Karpas-422 (cell line): ENCODE measurements around the gene MAP7. TPM values are rescaled to one million over a fixed set of nuclear protein-coding genes. Genes with fewer than 3 reads are reported as not detected.
"Not testable (repeated sequence)": the region's sequence is repeated elsewhere in the genome, so short reads cannot be mapped to it uniquely, and the experiment has no call there.

ENCODE experiments used
- DNase-seq: peaks from one replicate; pipeline ENCODE4 v3.0.0-alpha.2; 2015
- H2AFZ ChIP-seq: fragments of 200-600 bp; sonication (generic); 2 replicates; pipeline ENCODE4 v1.6.1; 2014; ENCODE audit warnings: antibody characterized with exemption, low read length, mixed read lengths
- H3K27ac ChIP-seq: fragments of 200-600 bp; sonication (generic); 2 replicates; pipeline ENCODE4 v1.5.1; 2014; ENCODE audit warnings: mild to moderate bottlenecking, low read length, moderate library complexity
- H3K27me3 ChIP-seq: fragments of 200-600 bp; sonication (generic); 2 replicates; pipeline ENCODE4 v1.6.1; 2014; ENCODE audit warnings: low read length, mixed read lengths
- H3K36me3 ChIP-seq: fragments of 200-600 bp; sonication (generic); 2 replicates; pipeline ENCODE4 v1.6.1; 2014; ENCODE audit warnings: low read length, mixed read lengths; ENCODE audit not compliant: insufficient read depth
- H3K4me1 ChIP-seq: fragments of 200-600 bp; sonication (generic); 2 replicates; pipeline ENCODE4 v1.6.1; 2014; ENCODE audit warnings: mild to moderate bottlenecking, low read length, mixed read lengths
- H3K4me2 ChIP-seq: fragments of 200-600 bp; sonication (generic); 2 replicates; pipeline ENCODE4 v1.6.1; 2014; ENCODE audit warnings: low read length, low read depth, mild to moderate bottlenecking; ENCODE audit not compliant: poor library complexity, severe bottlenecking
- H3K4me3 ChIP-seq: fragments of 200-600 bp; sonication (generic); 2 replicates; pipeline ENCODE4 v1.5.1; 2014; ENCODE audit warnings: mild to moderate bottlenecking, antibody characterized with exemption, low read length, mixed read lengths
- H3K79me2 ChIP-seq: fragments of 200-600 bp; sonication (generic); 2 replicates; pipeline ENCODE4 v1.6.1; 2014; ENCODE audit warnings: mild to moderate bottlenecking, low read length, mixed read lengths
- H3K9ac ChIP-seq: fragments of 200-600 bp; sonication (generic); 2 replicates; pipeline ENCODE4 v1.6.0; 2014; ENCODE audit warnings: low read length
- H3K9me2 ChIP-seq: fragments of 200-600 bp; sonication (generic), shearing (Covaris generic); replicated peaks from 2 replicates; pipeline ENCODE4 v1.6.0; 2014; ENCODE audit warnings: mild to moderate bottlenecking, low read length, moderate library complexity; ENCODE audit not compliant: insufficient read depth
- H3K9me3 ChIP-seq: fragments of 300-700, 200-600 bp; sonication (generic); 2 replicates; pipeline ENCODE4 v1.6.1; 2014; ENCODE audit warnings: low read length, mixed read lengths
- H4K20me1 ChIP-seq: fragments of 200-600 bp; sonication (generic); 2 replicates; pipeline ENCODE4 v1.6.1; 2014; ENCODE audit warnings: mild to moderate bottlenecking, antibody characterized with exemption, low read length, low read depth; ENCODE audit not compliant: insufficient read depth
- total RNA-seq: library from RNA; depleted of rRNA; stranded (reverse); fragments of >200 nt; shearing (Covaris generic); gene quantifications from 2 replicates; pipeline ENCODE4 v1.2.3, GENCODE V29; 2014; ENCODE audit warnings: low replicate concordance

The MAP7 gene
- total RNA-seq, 1 experiment from 2014 or later: not detected

DNA sequence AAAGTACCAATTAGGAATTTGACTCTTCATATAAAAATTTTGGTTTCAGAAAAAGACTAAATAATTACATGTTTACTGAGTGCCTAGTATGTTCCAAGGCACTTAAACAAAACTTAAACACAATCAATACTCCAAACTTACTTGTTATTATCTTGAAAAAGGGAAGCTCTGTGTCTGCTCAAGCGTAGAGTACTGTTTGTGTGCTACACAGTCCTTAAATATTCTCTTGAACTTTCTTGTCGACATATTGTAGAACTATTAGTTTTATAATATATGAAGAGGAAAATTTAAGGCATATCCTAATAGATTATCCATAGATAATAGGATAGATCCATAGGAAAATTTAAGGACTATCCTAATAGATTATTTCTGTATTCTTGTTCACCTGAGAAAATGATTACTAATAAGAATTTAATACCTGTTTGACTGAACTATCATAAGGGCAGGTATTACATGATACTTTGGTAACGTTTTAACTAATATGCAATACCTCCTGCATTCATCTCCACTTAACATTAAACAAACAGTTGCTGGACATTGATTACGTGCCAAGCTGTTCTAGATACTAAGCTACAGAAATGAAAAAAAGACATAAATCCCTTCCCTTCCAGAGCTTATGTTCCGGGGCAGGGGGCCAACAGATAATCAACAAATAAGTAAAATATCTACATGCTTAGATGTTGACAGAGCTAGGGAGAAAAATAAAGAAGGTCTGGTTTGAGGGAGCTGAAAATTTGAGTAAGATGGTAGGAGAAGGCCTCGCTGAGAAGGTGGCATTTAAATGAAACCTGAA is 145.4 kb downstream of the MAP7 start:
- no peak overlapping the region for H3K4me2 ChIP-seq
- no peaks in the 10 kb centered on the region for H3K9me2 ChIP-seq
- H3K27ac ChIP-seq: no peak overlapping the region
- H3K4me1 ChIP-seq: no peaks in the 10 kb centered on the region
- no peak for DNase-seq
- no peak overlapping the region for H2AFZ ChIP-seq
- no peaks in the 10 kb centered on the region for H4K20me1 ChIP-seq
- no peaks in the 10 kb centered on the region for H3K36me3 ChIP-seq
- no peak overlapping the region for H3K9ac ChIP-seq
- no peaks in the 10 kb centered on the region for H3K9me3 ChIP-seq
- no peak overlapping the region for H3K4me3 ChIP-seq
- no peaks in the 10 kb centered on the region for H3K79me2 ChIP-seq
- no peaks in the 10 kb centered on the region for H3K27me3 ChIP-seq

DNA sequence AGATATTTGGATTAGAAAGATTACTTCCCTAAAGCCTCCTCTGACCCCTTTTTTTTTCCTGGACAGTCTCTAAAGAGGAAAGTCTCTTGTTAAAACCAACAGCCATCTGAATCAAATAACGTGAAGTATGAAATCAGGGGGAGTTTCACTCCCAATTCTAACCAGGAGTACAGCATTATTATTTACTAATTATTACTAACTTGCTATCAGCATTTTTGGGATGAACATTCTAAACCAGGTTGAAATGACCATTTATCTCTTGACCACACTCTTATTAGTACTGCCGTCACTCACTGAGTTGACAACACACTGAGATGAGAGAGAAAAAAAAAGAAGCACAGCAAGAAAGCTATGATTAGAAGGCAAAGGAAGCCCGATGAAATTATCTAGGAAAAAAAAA is 146.2 kb downstream of the MAP7 start:
- Histone ChIP-seq H3K27ac (no peak overlapping the region), H3K79me2 (no peaks in the 10 kb centered on the region), H4K20me1 (no peaks in the 10 kb centered on the region), H3K9me2 (no peaks in the 10 kb centered on the region), H3K4me3 (no peak overlapping the region), H3K27me3 (no peaks in the 10 kb centered on the region), H3K36me3 (no peaks in the 10 kb centered on the region), H3K4me1 (no peaks in the 10 kb centered on the region), H3K4me2 (no peak overlapping the region), H3K9me3 (no peaks in the 10 kb centered on the region), H3K9ac (no peak overlapping the region), H2AFZ (no peak overlapping the region)
- no peak for DNase-seq

DNA sequence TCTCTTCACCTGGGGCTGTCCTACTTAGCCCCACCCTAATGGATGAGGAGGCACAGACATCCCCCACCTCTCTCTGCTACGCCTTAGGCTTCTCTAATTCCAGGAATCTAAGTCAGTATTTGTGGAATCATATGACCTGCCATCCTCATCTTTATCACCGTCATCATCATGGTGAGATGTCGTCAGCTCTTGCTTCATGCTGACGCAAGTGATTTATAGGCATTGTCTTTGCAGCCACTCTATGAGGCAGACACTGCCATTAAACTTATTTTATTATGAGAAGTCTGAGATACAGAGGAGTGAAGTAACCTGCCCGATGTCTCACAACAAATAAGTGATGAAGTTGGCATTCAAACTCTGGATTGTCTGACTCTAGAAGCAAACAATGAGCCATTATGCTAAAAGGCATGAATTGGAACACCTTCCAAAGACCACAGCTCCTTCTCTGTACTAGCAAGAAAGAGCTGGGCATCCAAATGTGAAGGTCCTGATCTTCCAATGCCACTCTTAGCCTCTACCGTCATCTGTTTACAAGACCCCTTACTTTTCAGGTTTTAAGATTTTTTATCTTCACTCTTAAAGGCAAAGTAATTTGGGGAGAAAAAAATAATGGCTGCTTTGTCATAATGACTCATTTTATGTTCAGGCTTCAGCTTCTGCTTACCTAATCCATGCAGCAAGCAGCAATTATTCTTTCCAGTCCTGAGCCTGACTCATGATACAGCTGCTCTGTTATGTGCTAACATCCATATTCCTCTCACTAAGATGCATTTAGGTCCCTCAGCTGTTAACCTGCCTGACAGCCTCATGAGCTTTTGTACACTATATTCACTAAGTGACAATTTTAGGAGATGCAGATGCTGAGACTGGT is 146.9 kb downstream of the MAP7 start:
- no peak overlapping the region for H3K4me2 ChIP-seq
- H3K27ac ChIP-seq: no peak overlapping the region
- no peaks in the 10 kb centered on the region for H3K36me3 ChIP-seq
- no peaks in the 10 kb centered on the region for H3K27me3 ChIP-seq
- H3K9me3 ChIP-seq: no peaks in the 10 kb centered on the region
- H3K79me2 ChIP-seq: no peaks in the 10 kb centered on the region
- H3K9ac ChIP-seq: no peak overlapping the region
- no peaks in the 10 kb centered on the region for H4K20me1 ChIP-seq
- no peak overlapping the region for H2AFZ ChIP-seq
- H3K4me1 ChIP-seq: no peaks in the 10 kb centered on the region
- no peaks in the 10 kb centered on the region for H3K9me2 ChIP-seq
- DNase-seq: no peak
- no peak overlapping the region for H3K4me3 ChIP-seq

DNA sequence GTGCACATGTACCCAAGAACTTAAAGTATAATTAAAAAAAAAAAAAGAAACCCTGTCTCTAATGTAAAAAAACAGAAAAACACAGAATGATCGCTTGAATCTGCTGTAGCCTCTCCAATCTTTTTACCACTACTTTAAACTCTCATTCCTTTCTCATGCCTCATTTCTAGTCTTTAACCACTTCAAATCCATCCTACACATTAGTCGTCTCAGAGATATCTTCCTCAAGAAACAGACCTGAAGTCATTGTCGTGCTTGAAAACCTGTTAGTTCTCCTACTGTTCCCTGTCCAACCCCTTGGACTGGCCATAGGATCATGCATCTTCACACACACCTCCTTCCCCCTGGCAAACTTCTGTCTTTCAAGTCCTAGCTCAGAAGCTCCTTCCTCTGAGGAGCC is 148.5 kb downstream of the MAP7 start:
- Histone ChIP-seq H3K9me2 (no peaks in the 10 kb centered on the region), H3K4me1 (no peaks in the 10 kb centered on the region), H2AFZ (no peak overlapping the region), H3K36me3 (no peaks in the 10 kb centered on the region), H3K9me3 (no peaks in the 10 kb centered on the region), H3K27ac (no peak overlapping the region), H3K4me3 (no peak overlapping the region), H3K4me2 (no peak overlapping the region), H3K79me2 (no peaks in the 10 kb centered on the region), H3K27me3 (no peaks in the 10 kb centered on the region), H4K20me1 (no peaks in the 10 kb centered on the region), H3K9ac (no peak overlapping the region)
- no peak for DNase-seq

DNA sequence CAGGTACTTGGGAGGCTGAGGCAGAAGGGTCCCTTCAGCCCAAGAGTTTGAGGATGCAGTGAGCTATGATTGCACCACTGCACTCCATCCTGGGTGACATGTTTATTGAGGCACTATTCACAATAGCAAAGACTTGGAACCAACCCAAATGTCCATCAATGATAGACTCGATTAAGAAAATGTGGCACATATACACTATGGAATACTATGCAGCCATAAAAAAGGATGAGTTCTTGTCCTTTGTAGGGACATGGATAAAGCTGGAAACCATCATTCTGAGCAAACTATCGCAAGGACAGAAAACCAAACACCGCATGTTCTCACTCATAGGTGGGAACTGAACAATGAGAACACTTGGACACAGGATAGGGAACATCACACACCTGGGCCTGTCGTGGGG is 149.0 kb downstream of the MAP7 start:
- not testable (repeated sequence) for H2AFZ ChIP-seq, H3K4me3 ChIP-seq, H3K27me3 ChIP-seq, H3K4me1 ChIP-seq, H3K36me3 ChIP-seq, H3K9ac ChIP-seq, H4K20me1 ChIP-seq, H3K4me2 ChIP-seq, H3K9me3 ChIP-seq, H3K9me2 ChIP-seq, DNase-seq, H3K27ac ChIP-seq, H3K79me2 ChIP-seq

DNA sequence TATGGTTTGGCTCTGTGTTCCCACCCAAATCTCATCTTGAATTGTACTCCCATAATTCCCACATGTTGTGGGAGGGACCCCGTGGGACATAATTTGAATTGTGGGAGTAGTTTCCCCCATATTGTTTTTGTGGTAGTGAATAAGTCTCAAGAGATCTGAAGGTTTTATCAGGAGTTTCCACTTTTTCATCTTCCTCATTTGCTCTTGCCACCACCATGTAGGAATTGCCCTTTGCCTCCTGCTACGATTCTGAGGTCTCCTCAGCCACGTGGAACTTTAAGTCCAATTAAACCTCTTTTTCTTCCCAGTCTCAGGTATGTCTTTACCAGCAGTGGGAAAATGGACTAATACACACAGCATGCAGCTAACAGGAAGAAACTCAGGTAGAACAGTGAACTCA is 151.8 kb downstream of the MAP7 start:
- no peak for DNase-seq
- Histone ChIP-seq H3K4me3 (no peak overlapping the region), H3K36me3 (no peaks in the 10 kb centered on the region), H3K9me3 (no peaks in the 10 kb centered on the region), H3K27ac (no peak overlapping the region), H3K9me2 (no peaks in the 10 kb centered on the region), H3K9ac (no peak overlapping the region), H4K20me1 (no peaks in the 10 kb centered on the region), H3K27me3 (no peaks in the 10 kb centered on the region), H3K79me2 (no peaks in the 10 kb centered on the region), H3K4me2 (no peak overlapping the region), H2AFZ (no peak overlapping the region), H3K4me1 (no peaks in the 10 kb centered on the region)

DNA sequence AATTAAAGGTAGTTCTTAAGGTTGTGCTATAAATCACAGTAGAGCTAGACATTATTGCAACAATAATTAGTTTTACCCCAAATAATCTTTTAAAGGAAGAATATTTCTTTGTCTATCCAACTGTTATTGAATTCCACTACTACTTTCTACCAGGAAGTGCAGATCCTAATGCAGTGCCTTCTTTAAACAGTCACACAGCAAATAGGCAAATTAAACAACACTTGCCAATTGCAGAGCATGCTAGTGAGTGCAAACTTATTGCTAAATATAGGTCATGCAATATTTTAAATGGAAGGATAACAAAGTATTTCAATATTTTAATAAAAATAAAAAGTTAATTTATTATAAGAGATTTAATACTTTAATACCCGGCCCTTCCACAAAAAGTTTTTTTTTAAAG is 153.3 kb downstream of the MAP7 start:
- Histone ChIP-seq H3K9me3 (no peaks in the 10 kb centered on the region), H3K4me1 (no peaks in the 10 kb centered on the region), H3K9ac (no peak overlapping the region), H3K27me3 (no peaks in the 10 kb centered on the region), H3K4me3 (no peak overlapping the region), H3K9me2 (no peaks in the 10 kb centered on the region), H3K36me3 (no peaks in the 10 kb centered on the region), H3K4me2 (no peak overlapping the region), H3K79me2 (no peaks in the 10 kb centered on the region), H3K27ac (no peak overlapping the region), H4K20me1 (no peaks in the 10 kb centered on the region), H2AFZ (no peak overlapping the region)
- DNase-seq: no peak

DNA sequence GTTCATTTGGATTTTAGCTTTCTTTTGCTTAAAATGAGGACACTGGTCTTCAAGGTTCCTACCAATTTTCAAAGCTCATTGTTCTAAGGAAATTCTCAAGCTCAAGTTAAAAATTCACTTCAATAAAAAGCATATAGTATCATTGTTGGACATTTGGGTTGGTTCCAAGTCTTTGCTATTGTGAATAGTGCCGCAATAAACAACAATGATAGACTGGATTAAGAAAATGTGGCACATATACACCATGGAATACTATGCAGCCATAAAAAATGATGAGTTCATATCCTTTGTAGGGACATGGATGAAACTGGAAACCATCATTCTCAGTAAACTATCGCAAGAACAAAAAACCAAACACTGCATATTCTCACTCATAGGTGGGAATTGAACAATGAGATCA is 159.3 kb downstream of the MAP7 start:
- H3K36me3 ChIP-seq: not testable (repeated sequence)

More for the DNA sequence above, 159.3 kb downstream of the MAP7 start:
- H3K27me3 ChIP-seq, H4K20me1 ChIP-seq, H2AFZ ChIP-seq, DNase-seq, H3K4me1 ChIP-seq, H3K4me2 ChIP-seq, H3K9me3 ChIP-seq, H3K9ac ChIP-seq, H3K27ac ChIP-seq, H3K9me2 ChIP-seq, H3K4me3 ChIP-seq, H3K79me2 ChIP-seq: not testable (repeated sequence)
